GM23338 (cell line): ENCODE measurements around the gene GPX6. TPM values are rescaled to one million over a fixed set of nuclear protein-coding genes. Genes with fewer than 3 reads are reported as not detected.
"Not testable (repeated sequence)": the region's sequence is repeated elsewhere in the genome, so short reads cannot be mapped to it uniquely, and the experiment has no call there.

Source experiments
- ATAC-seq: fragments of 200-7000 bp; cut with Tn5 transposase; 3 replicates; pipeline ENCODE4 v1.9.1; 2020
- DNase-seq: peaks from one replicate; pipeline ENCODE4 v3.0.0-alpha.2; 2015; ENCODE audit warnings: low spot score
- H2AFZ ChIP-seq: fragments of 200-600 bp; sonication (generic); 2 replicates; pipeline ENCODE4 v1.8.0; 2016; ENCODE audit warnings: antibody characterized with exemption, mild to moderate bottlenecking, moderate library complexity
- H3F3A ChIP-seq: fragments of 200-600 bp; sonication (generic); replicated peaks from 2 replicates; pipeline ENCODE4 v1.8.0; 2017; ENCODE audit warnings: antibody characterized with exemption, mixed run types, low read depth
- H3K27ac ChIP-seq: fragments of 200-600 bp; sonication (generic); 2 replicates; pipeline ENCODE4 v1.6.1; 2016; ENCODE audit warnings: low read depth
- H3K27me3 ChIP-seq: fragments of 200-600 bp; sonication (generic); 2 replicates; pipeline ENCODE4 v1.8.0; 2016; ENCODE audit warnings: mild to moderate bottlenecking, mixed run types, moderate library complexity; ENCODE audit not compliant: insufficient read depth
- H3K36me3 ChIP-seq: fragments of 200-600 bp; sonication (generic); 2 replicates; pipeline ENCODE4 v1.8.0; 2016; ENCODE audit warnings: mild to moderate bottlenecking; ENCODE audit not compliant: insufficient read depth
- H3K4me1 ChIP-seq: fragments of 200-600 bp; sonication (generic); 2 replicates; pipeline ENCODE4 v1.8.0; 2016; ENCODE audit warnings: mild to moderate bottlenecking, moderate library complexity; ENCODE audit not compliant: insufficient read depth
- H3K4me2 ChIP-seq: fragments of 200-600 bp; sonication (generic); 2 replicates; pipeline ENCODE4 v1.7.1; 2017; ENCODE audit warnings: mixed run types
- H3K4me3 ChIP-seq: fragments of 200-600 bp; sonication (generic); 2 replicates; pipeline ENCODE4 v1.6.1; 2016; ENCODE audit warnings: mixed run types
- H3K79me2 ChIP-seq: fragments of 200-600 bp; sonication (generic); replicated peaks from 2 replicates; pipeline ENCODE4 v1.8.0; 2017; ENCODE audit warnings: mild to moderate bottlenecking; ENCODE audit not compliant: insufficient read depth
- H3K9me2 ChIP-seq: fragments of 200-600 bp; sonication (generic); 2 replicates; pipeline ENCODE4 v1.8.0; 2017; ENCODE audit not compliant: insufficient read depth
- H4K20me1 ChIP-seq: fragments of 200-600 bp; sonication (generic); replicated peaks from 2 replicates; pipeline ENCODE4 v1.8.0; 2017; ENCODE audit warnings: mild to moderate bottlenecking; ENCODE audit not compliant: insufficient read depth
- H3K27ac Mint-ChIP-seq: 2 replicates; pipeline ENCODE4 v1.8.0; 2020; ENCODE audit warnings: inconsistent platforms, mild to moderate bottlenecking, moderate library complexity, mixed read lengths
- H3K27me3 Mint-ChIP-seq: 3 replicates; pipeline ENCODE4 v1.8.0; 2022; ENCODE audit warnings: low read depth, mild to moderate bottlenecking, moderate library complexity, mixed read lengths, inconsistent platforms; ENCODE audit not compliant: insufficient read depth, poor library complexity
- H3K36me3 Mint-ChIP-seq: 3 replicates; pipeline ENCODE4 v1.8.0; 2021; ENCODE audit warnings: low read depth, mild to moderate bottlenecking, inconsistent platforms, moderate library complexity, mixed read lengths
- H3K4me1 Mint-ChIP-seq: 3 replicates; pipeline ENCODE4 v1.8.0; 2020; ENCODE audit warnings: mild to moderate bottlenecking, inconsistent platforms, mixed read lengths
- H3K4me3 Mint-ChIP-seq: 3 replicates; pipeline ENCODE4 v1.8.0; 2021; ENCODE audit warnings: moderate library complexity, mild to moderate bottlenecking, inconsistent platforms, mixed read lengths
- H3K9me3 Mint-ChIP-seq: 3 replicates; pipeline ENCODE4 v1.8.0; 2020; ENCODE audit warnings: moderate library complexity, mild to moderate bottlenecking, inconsistent platforms, mixed read lengths
- CREB1 ChIP-seq: fragments of 250-450 bp; sonication (Bioruptor Pico); IDR thresholded peaks from 2 replicates; pipeline ENCODE4 v1.5.0; 2020; ENCODE audit warnings: low read depth, mild to moderate bottlenecking, moderate library complexity
- CTCF ChIP-seq, 2 experiments: fragments of 200-600 bp in 1 of 2; sonication (generic) in 1 of 2; conservative IDR thresholded peaks; 2 replicates each; pipeline versions ENCODE4 v1.5.1 to v1.6.1; 2016 to 2017; ENCODE audit warnings: antibody characterized with exemption in 2 of 2, low read depth in 2 of 2, mild to moderate bottlenecking in 2 of 2, moderate library complexity in 1 of 2
- ETS1 ChIP-seq: IDR thresholded peaks from 2 replicates; pipeline ENCODE4 v1.6.1; 2016; ENCODE audit warnings: antibody characterized with exemption
- EZH2 ChIP-seq: fragments of 200-600 bp; sonication (generic); IDR thresholded peaks from one replicate; pipeline ENCODE4 v1.8.0; 2017; ENCODE audit warnings: antibody characterized with exemption, mild to moderate bottlenecking, low read depth; ENCODE audit not compliant: unreplicated experiment
- EZH2phosphoT487 ChIP-seq: fragments of 200-600 bp; sonication (generic); IDR thresholded peaks from one replicate; pipeline ENCODE4 v1.8.1; 2018; ENCODE audit warnings: antibody characterized with exemption; ENCODE audit not compliant: unreplicated experiment
- JUNB ChIP-seq: IDR thresholded peaks from one replicate; pipeline ENCODE4 v1.6.1; 2016; ENCODE audit warnings: antibody characterized with exemption; ENCODE audit not compliant: unreplicated experiment
- NANOG ChIP-seq: IDR thresholded peaks from 2 replicates; pipeline ENCODE4 v1.6.1; 2016; ENCODE audit warnings: antibody characterized with exemption, borderline replicate concordance
- REST ChIP-seq: IDR thresholded peaks from one replicate; pipeline ENCODE4 v1.6.1; 2018; ENCODE audit warnings: antibody characterized with exemption; ENCODE audit not compliant: unreplicated experiment
- ZNF114 ChIP-seq: fragments of 250-450 bp; sonication (Bioruptor Pico); IDR thresholded peaks from 2 replicates; pipeline ENCODE4 v1.5.0; 2020; ENCODE audit warnings: mild to moderate bottlenecking, moderate library complexity
- ZNF462 ChIP-seq: fragments of 250-450 bp; sonication (Bioruptor Pico); IDR thresholded peaks from 2 replicates; pipeline ENCODE4 v1.5.0; 2020; ENCODE audit warnings: mild to moderate bottlenecking, moderate library complexity
- polyA plus RNA-seq: library from polyadenylated mRNA; unstranded; fragments of >200 nt; fragmentation: Nextera tagmentation; extraction: Ambion mirVana; gene quantifications from 2 replicates; pipeline ENCODE4 v1.2.1, GENCODE V29; 2016
- total RNA-seq: library from RNA; depleted of rRNA; stranded (reverse); fragments of >200 nt; shearing (Covaris generic); gene quantifications from 2 replicates; pipeline ENCODE4 v1.2.3, GENCODE V29; 2014

GPX6 gene
- total and polyA plus RNA-seq, 2 experiments from 2014 or later: not detected

GRCh38 chr6:28547003-28547402 is 31.4 kb upstream of the GPX6 start:
- not testable (repeated sequence) for DNase-seq, H3K79me2 ChIP-seq, H3K4me1 ChIP-seq, H3F3A ChIP-seq, H3K4me2 ChIP-seq, H3K36me3 Mint-ChIP-seq, H3K27ac ChIP-seq, H2AFZ ChIP-seq, H3K9me2 ChIP-seq, H3K4me3 Mint-ChIP-seq, H3K4me3 ChIP-seq, H3K36me3 ChIP-seq, H4K20me1 ChIP-seq, H3K27ac Mint-ChIP-seq, H3K4me1 Mint-ChIP-seq, H3K9me3 Mint-ChIP-seq, ATAC-seq
- H3K27me3 Mint-ChIP-seq: peaks cover 15% of the 10 kb centered on the region
- H3K27me3 ChIP-seq: peaks cover 18% of the 10 kb centered on the region

GRCh38 chr6:28545955-28546354 is 30.4 kb upstream of the GPX6 start:
- Mint-ChIP-seq H3K27ac (no peak overlapping the region), H3K36me3 (no peaks in the 10 kb centered on the region), H3K4me3 (no peak overlapping the region), H3K9me3 (peaks cover 4% of the 10 kb centered on the region; the same call in 1 of the 3 replicates), H3K27me3 (peaks cover 23% of the 10 kb centered on the region), H3K4me1 (peaks cover 9% of the 10 kb centered on the region)
- Histone ChIP-seq H3K27ac (no peak overlapping the region), H4K20me1 (no peaks in the 10 kb centered on the region), H3K4me2 (no peak overlapping the region), H3K27me3 (peaks cover 8% of the 10 kb centered on the region; the same call in 1 of the 2 replicates), H3K4me3 (no peak overlapping the region), H3K79me2 (no peaks in the 10 kb centered on the region), H3F3A (0 out of 2 replicates have a peak, but pooled peaks cover 5% of the 10 kb centered on the region), H3K36me3 (no peaks in the 10 kb centered on the region), H2AFZ (no peak overlapping the region), H3K4me1 (0 out of 2 replicates have a peak, but pooled peaks cover 4% of the 10 kb centered on the region), H3K9me2 (no peaks in the 10 kb centered on the region)
- ATAC-seq (no peak), DNase-seq (no peak)
- TF ChIP-seq ETS1 (no peak), REST (no peak), EZH2 (no peak), NANOG (no peak), ZNF114 (no peak), EZH2phosphoT487 (no peak), CTCF (conservative IDR thresholded peaks at IDR 0.05; ENCODE audit: low read depth in 2 of 2) (no peak), CREB1 (no peak), JUNB (no peak), ZNF462 (CRISPR knock-in tag) (no peak)
